ENCODE measurements around the gene STK4.

The STK4 gene

GRCh38 chr20:45032781-45033180 lies 66.5 kb downstream of the STK4 start:
- DNase-seq = no peak

GRCh38 chr20:45034436-45034835 lies 68.1 kb downstream of the STK4 start:
- no peak for DNase-seq

DNA sequence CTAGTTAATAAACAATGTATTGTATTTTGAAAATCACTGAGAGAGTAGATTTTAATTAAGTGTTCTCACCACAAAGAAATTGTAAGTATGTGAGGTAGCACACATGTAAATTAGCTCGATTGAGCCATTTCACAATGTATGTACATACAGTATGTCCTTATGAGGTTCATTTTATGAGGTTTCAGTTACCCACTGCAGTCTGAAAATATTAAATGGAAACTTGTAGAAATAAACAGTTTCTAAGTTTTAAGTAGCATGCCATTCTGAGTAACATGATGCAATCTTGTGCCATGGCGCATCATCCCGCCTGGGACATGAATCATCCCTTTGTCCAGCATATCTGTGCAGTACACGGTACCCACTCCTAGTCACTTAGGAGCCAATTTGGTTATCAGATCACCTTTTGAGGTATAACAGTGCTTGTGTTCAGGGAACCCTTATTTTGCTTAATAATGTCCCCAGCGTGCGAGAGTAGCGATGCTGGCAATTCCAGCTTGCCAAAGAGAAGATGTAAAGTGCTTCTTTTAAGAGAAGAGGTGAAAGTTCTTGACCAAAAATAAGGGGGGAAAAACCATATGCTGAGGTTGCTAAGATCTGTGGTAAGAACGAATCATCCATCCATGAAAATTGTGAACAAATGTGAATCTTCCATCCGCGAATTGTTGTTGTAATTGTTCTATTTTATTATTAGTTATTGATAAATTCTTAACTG lies 69.9 kb downstream of the STK4 start:
- no peak for DNase-seq

DNA sequence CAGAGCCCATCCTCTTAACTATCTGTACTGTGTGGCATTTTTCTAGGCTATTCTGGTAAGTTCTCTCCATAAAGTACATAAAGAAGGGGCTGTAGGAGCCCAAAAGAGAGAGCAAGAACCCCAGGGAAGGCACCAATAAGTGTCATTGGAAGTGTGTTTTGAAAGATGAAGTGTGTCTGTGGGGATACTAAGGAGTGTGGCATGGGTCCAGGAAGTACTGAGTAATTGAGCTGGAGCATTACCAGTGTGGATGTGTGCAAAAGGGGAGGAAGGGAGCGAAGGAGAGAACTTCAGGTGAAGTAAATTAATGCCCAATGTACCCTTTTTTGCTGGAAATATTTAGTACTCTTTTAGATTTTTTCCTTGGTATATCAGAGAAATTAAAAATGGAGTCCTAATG lies 70.7 kb downstream of the STK4 start:
- DNase-seq = no peak

- no peak for DNase-seq
Observed at GRCh38 chr20:45037635-45038034, 71.3 kb downstream of the STK4 start.

DNA sequence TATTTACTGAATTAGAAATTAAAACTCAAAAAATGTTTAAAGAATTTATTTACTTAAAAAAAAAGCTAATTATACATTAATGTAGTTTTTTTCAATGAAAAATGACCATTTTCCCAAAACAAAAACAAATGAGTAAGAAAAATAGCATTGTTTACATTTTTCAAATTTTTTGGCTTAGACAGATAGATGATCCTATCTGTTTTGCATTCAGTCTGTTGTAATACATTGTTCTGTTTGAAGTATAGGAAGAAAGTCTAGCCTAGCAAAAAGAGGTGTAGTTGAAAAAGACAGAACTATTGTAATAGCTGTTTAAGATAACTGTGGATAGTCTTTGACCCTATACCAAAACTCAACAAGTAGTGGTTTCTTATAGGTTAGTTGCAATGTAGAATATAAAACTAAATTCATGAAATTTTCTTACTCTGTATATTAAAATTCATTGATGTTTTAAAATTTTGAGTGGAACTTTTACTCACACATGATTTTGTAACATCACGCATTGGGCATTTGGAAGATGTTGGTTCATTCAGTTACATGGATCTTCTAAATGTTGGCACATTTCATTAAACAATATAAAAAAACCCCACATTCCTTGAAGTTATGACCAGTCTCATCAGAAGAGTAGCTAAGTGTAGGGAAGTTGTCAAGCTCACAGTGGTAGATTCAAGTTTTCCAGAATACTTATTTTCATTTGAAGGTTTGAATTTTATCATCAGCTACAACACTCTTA lies 72.6 kb downstream of the STK4 start:
- DNase-seq = no peak

- DNase-seq = peak; percentile 74
Observed at GRCh38 chr20:45039475-45039820, 73.1 kb downstream of the STK4 start.

DNA sequence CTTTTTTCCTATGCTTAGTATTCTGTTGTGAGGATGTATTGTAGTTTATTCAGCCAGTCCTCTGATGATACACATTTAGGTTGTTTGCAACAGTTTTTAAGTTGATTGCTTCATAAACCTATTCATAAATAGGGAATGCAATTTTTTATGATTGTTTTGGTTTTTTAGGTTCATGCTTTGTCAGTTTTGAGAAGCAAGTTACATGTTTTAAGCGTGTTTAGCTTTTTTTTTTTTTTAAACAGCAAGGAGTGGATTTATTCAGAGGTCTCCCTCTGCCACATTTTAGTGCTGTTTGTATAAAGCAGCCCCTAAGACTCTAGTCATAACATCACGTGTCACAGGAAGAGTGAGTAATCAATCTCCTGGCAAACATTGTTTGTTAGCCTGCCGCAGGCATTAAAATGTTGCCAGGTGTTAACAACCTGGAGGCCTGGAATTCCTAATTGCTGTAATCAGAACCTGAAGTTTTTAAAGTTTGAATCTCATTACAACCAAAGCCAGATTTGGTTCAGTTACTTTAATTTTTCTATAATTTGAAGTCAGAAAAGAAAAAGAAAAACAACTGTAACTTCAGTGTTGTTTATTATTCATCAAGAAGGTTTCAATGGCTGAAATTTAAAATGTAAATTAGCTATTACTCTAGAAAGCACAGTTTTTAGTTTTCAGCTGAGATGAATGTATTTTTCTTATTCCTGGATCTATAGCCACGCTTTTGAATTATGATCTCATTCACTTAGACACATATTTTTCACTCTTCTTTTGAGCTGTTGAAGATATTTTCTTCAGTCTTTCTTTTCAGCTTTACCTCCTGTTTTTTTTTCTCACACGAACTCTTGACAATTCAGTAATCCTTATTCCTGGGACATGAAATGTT lies 75.4 kb downstream of the STK4 start:
- no peak for DNase-seq

DNA sequence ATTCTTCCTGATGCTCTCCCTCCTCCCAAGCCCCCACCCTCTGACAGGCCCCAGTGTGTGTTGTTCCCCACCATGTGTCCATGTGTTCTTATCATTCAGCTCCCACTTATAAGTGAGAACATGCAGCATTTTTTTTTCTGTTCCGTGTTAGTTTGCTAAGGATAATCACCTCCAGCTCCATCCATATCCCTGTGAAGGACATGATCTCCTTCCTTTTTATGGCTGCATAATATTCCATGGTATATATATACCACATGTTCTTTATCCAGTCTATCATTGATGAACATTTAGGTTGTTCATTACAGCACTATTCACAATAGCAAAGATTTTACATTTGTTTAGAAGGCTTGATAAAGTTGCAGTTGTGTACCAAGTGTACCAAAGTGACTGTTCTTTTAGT lies 76.7 kb downstream of the STK4 start:
- no peak for DNase-seq

DNA sequence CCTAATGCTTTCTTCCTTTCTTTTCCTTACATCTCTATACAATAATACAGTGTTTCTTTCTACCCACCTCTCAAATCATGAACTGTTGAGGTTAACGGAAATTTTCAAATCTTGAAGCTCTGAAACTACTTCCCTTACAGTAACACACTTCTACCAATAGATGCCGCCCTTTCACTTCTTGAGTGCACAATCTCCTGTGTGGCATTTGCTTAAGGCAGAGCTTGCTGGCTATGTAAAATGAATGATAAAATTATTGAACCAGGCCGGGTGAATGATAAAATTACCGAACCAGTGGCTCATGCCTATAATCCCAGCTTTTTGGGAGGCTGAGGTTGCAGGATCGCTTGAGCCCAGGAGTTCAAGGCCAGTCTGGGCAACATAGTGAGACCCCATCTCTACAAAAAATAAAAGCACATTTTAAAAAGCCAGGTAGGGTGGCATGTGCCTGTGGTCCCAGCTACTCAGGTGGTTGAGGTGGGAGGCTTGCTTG lies 77.8 kb downstream of the STK4 start:
- peak; percentile 44 for DNase-seq

- no peak for DNase-seq
Observed at GRCh38 chr20:45044601-45045000, 78.3 kb downstream of the STK4 start.

DNA sequence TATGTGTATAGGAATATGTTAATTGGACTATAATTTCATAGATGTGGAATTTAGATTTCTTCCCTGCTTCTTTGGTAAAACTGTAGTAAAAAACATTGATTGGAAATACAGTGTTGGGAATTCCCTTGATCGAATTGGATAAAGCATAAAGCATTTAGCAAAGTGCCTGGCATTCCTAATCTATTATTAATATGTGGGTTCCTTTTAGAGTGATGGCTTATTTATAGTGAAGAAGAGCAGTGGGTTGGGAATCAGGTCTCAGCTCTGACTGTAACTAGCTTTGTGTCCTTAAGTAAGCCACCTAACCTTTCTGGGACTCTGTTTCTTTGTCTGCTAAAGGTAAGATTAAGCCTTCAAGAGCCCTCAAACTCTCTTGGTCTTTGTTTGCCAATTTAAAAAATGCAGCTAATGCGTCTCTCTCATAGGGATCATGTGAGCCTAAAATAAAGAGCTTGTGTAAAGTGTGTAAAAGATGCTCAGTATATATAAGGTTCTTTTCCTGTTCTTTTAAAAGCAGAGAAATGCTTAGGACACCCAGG lies 81.3 kb downstream of the STK4 start:
- DNase-seq = no peak

DNA sequence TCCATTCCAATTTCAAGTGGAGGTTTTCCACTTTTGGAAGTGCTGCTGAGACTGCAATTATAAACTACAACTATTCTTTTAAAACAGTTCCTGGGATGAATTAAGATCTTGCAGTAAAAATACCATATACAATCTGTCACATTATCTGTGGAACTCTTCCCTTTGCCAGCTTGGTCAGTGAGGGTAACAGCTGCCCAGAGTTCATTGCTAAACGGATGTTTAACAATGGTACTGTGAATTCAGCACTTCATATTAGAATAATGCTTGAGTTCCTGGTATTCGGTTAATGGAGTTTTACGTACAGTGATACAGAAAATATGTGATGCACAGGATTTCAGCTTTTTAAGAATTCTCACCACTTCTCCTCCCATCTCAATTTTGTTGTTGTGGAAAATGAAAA lies 83.1 kb downstream of the STK4 start:
- DNase-seq = no peak

- DNase-seq = peak; percentile 5
Observed at GRCh38 chr20:45049904-45050471, 83.7 kb downstream of the STK4 start.

GRCh38 chr20:45051204-45052060 lies 85.1 kb downstream of the STK4 start:
- peak; percentile 55 for DNase-seq

DNA sequence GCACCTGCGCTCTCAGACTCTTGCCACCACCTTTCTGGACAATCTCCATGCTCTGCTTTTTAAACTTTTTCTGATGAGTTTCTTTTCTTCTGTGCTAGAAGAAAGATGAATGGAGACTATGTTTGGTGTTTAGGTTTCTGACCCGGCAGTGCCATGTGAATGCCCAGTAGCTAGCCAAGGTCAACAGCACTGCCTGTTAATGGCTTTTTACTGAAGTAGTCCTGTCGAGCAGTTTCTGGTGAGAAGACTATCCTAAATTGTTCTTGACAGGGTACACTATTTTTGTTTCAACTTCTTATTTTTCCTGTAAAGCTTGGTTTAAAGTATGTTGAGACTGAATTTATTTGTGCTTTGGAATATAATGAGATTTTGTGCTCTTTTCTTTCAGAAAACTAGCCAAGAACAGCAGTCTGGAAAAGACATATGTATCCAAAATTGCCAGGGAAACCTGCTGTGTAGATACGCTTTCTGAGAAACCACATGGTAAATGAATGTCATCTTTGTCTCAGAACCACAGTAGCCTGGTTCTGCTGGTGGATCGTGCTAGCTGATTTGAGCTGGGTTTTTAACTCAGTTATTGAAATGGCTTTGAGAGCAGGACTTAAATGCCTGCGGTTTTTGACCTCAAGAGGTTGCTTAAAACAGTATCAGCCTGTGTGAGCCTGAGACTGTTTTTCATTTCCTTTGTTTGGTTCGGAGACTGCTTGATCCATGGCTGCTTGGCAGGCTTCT lies 86.6 kb downstream of the STK4 start:
- peak; percentile 42 for DNase-seq

- DNase-seq = no peak
Observed at GRCh38 chr20:45053430-45054351, 87.4 kb downstream of the STK4 start.

- no peak for DNase-seq
Observed at GRCh38 chr20:45055056-45055455, 88.7 kb downstream of the STK4 start.

DNA sequence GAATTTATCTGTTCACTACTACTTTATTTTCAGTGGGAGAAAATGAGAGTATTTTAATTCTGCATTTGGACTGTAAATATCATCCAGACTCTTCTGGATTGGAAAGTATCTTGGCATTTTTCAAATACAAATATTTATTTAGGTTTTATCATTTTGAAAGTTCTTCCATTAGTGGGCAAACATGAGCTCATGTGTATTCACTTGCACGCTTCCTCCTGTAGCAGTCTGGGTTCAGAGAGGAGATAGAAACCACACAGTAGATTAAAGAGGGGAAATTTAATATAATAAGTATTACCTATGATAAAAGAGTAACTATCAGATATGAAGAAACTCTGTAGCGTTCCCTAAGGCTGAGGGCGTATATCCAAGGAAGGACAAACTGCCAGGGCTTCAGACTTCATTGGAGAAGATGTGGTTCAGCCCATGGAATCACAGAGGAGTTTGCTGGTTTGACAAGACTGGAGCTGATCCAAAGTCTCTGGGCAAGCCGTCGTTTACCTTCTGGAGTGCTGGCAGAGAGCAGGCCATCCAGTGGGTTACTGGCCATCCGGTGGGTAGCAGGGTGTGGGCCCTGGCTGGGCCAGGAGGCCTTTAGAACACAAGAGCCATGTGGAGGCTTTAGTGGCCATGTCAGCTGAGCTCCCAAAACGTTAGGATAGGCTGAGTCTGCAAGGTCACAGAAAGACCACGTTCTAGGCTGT lies 90.3 kb downstream of the STK4 start:
- no peak for DNase-seq

Measured in GF-D8 (cell line).